Camera-type eye (tissue), 1 donor: ENCODE data around the gene CLIC1. TPM values are rescaled to one million over a fixed set of nuclear protein-coding genes. Genes with fewer than 3 reads are reported as not detected.

ENCODE experiments used
- total RNA-seq: library from RNA; depleted of rRNA; stranded (reverse); fragments of >200 nt; gene quantifications from one replicate; pipeline ENCODE4 v1.2.3, GENCODE V29; 2014

The CLIC1 gene
- 89.1 TPM for total RNA-seq

GRCh38 chr6:31736021-31736767, at the start of gene CLIC1:
TSS of gene CLIC1 (minus strand) at chr6:31736530. CDS start at chr6:31736300, 230 bp downstream.

GRCh38 chr6:31776989-31777666, 40.8 kb upstream of the CLIC1 start, which contains the start of gene VWA7:
TSS of gene VWA7 (minus strand) at chr6:31777328. CDS start at chr6:31776779, 549 bp downstream.

GRCh38 chr6:31762356-31762755, 26.0 kb upstream of the CLIC1 start, which contains the start of gene SAPCD1:
TSS of gene SAPCD1 (plus strand) at chr6:31762656. CDS start at chr6:31763055, 399 bp downstream.

GRCh38 chr6:31739639-31740396, 3.5 kb upstream of the CLIC1 start, which contains the start of gene MSH5:
TSS of gene MSH5 (plus strand) at chr6:31740005. CDS start at chr6:31740467, 462 bp downstream.

GRCh38 chr6:31728767-31729514, 7.4 kb downstream of the CLIC1 start, which contains the start of gene DDAH2:
TSS of gene DDAH2 (minus strand) at chr6:31729299. CDS start at chr6:31729161, 138 bp downstream.

GRCh38 chr6:31723245-31723979, 12.9 kb downstream of the CLIC1 start, which contains the start of gene MPIG6B:
TSS of gene MPIG6B (plus strand) at chr6:31723373. CDS start at chr6:31723384, 11 bp downstream.

GRCh38 chr6:31721351-31722020, 14.8 kb downstream of the CLIC1 start, which contains the start of gene LY6G6C:
TSS of gene LY6G6C (minus strand) at chr6:31721746. CDS start at chr6:31721679, 67 bp downstream.

GRCh38 chr6:31715022-31715958, 21.0 kb downstream of the CLIC1 start, which contains the start of gene LY6G6D:
TSS of gene LY6G6D (plus strand) at chr6:31715348. CDS start at chr6:31715356, 8 bp downstream.

GRCh38 chr6:31706599-31706998, 29.7 kb downstream of the CLIC1 start, which contains the start of gene LY6G6F:
TSS of gene LY6G6F (plus strand) at chr6:31706866. CDS start at chr6:31706907, 41 bp downstream.

GRCh38 chr6:31702819-31703716, 33.3 kb downstream of the CLIC1 start, which contains the start of gene ABHD16A:
TSS of gene ABHD16A (minus strand) at chr6:31703324. CDS start at chr6:31703281, 43 bp downstream.

Other genes starting within 250 kb of the CLIC1 start
- gene MICB, start 238.4 kb downstream of the CLIC1 start, total RNA-seq: 2.8 TPM
- gene MCCD1, start 207.6 kb downstream of the CLIC1 start, total RNA-seq: not detected
- 327 TPM for gene DDX39B, start 194.5 kb downstream of the CLIC1 start, total RNA-seq
- 19.2 TPM for gene ATP6V1G2, start 189.9 kb downstream of the CLIC1 start, total RNA-seq
- 21.8 TPM for gene NFKBIL1, start 188.9 kb downstream of the CLIC1 start, total RNA-seq
- gene LTA, start 164.2 kb downstream of the CLIC1 start, total RNA-seq: not detected
- not detected for gene TNF, start 161.0 kb downstream of the CLIC1 start, total RNA-seq
- gene LTB, start 154.1 kb downstream of the CLIC1 start, total RNA-seq: 1.4 TPM
- gene LST1, start 150.3 kb downstream of the CLIC1 start, total RNA-seq: 11.2 TPM
- not detected for gene NCR3, start 143.5 kb downstream of the CLIC1 start, total RNA-seq
- gene AIF1, start 121.3 kb downstream of the CLIC1 start, total RNA-seq: 10.5 TPM
- gene PRRC2A, start 115.8 kb downstream of the CLIC1 start, total RNA-seq: 88.1 TPM
- gene BAG6, start 83.9 kb downstream of the CLIC1 start, total RNA-seq: 226 TPM
- gene APOM, start 80.6 kb downstream of the CLIC1 start, total RNA-seq: 1.0 TPM
- gene C6orf47, start 75.8 kb downstream of the CLIC1 start, total RNA-seq: 19.6 TPM
- gene GPANK1, start 71.5 kb downstream of the CLIC1 start, total RNA-seq: 18.6 TPM
- gene CSNK2B, start 70.5 kb downstream of the CLIC1 start, total RNA-seq: 108 TPM
- 2.3 TPM for gene LY6G5B, start 66.6 kb downstream of the CLIC1 start, total RNA-seq
- gene LY6G5C, start 55.5 kb downstream of the CLIC1 start, total RNA-seq: 1.9 TPM
- 53.2 TPM for gene ABHD16A, start 33.2 kb downstream of the CLIC1 start, total RNA-seq
- not detected for gene LY6G6F, start 29.7 kb downstream of the CLIC1 start, total RNA-seq
- not detected for gene LY6G6D, start 21.2 kb downstream of the CLIC1 start, total RNA-seq
- gene LY6G6C, start 14.8 kb downstream of the CLIC1 start, total RNA-seq: not detected
- 0.55 TPM for gene MPIG6B, start 13.2 kb downstream of the CLIC1 start, total RNA-seq
- 108 TPM for gene DDAH2, start 7.2 kb downstream of the CLIC1 start, total RNA-seq
- 16.5 TPM for gene MSH5, start 3.5 kb upstream of the CLIC1 start, total RNA-seq
- 3.8 TPM for gene SAPCD1, start 26.1 kb upstream of the CLIC1 start, total RNA-seq
- 0.88 TPM for gene VWA7, start 40.8 kb upstream of the CLIC1 start, total RNA-seq
- 43.6 TPM for gene VARS1, start 59.2 kb upstream of the CLIC1 start, total RNA-seq
- gene LSM2, start 70.4 kb upstream of the CLIC1 start, total RNA-seq: 21.4 TPM
- 4.8 TPM for gene HSPA1L, start 78.8 kb upstream of the CLIC1 start, total RNA-seq
- 744 TPM for gene HSPA1A, start 79.0 kb upstream of the CLIC1 start, total RNA-seq
- 869 TPM for gene HSPA1B, start 91.2 kb upstream of the CLIC1 start, total RNA-seq
- 32.8 TPM for gene NEU1, start 126.3 kb upstream of the CLIC1 start, total RNA-seq
- gene SLC44A4, start 142.5 kb upstream of the CLIC1 start, total RNA-seq: 3.0 TPM
- gene EHMT2, start 161.2 kb upstream of the CLIC1 start, total RNA-seq: 86.3 TPM
- 17.9 TPM for gene ZBTB12, start 165.6 kb upstream of the CLIC1 start, total RNA-seq
- 6.2 TPM for gene C2, start 191.2 kb upstream of the CLIC1 start, total RNA-seq
- gene CFB, start 209.6 kb upstream of the CLIC1 start, total RNA-seq: 14.6 TPM
- 54.3 TPM for gene NELFE, start 222.4 kb upstream of the CLIC1 start, total RNA-seq
- gene SKIC2, start 222.6 kb upstream of the CLIC1 start, total RNA-seq: 47.2 TPM
- 20.6 TPM for gene DXO, start 235.6 kb upstream of the CLIC1 start, total RNA-seq
- 29.9 TPM for gene C4A, start 245.5 kb upstream of the CLIC1 start, total RNA-seq